Glutamatergic neuron (in vitro differentiated cells): ENCODE results near the gene GABRG3. TPM values are rescaled to one million over a fixed set of nuclear protein-coding genes. Genes with fewer than 3 reads are reported as not detected.

Experiments
- DNase-seq: peaks from one replicate; pipeline ENCODE4 v3.0.0; 2022
- H3K27ac Mint-ChIP-seq: one replicate; pipeline ENCODE4 v1.8.0; 2020; ENCODE audit warnings: mild to moderate bottlenecking, mixed read lengths, inconsistent platforms; ENCODE audit not compliant: unreplicated experiment
- H3K27me3 Mint-ChIP-seq: one replicate; pipeline ENCODE4 v1.8.0; 2020; ENCODE audit warnings: mild to moderate bottlenecking, moderate library complexity, mixed read lengths, inconsistent platforms; ENCODE audit not compliant: unreplicated experiment
- H3K36me3 Mint-ChIP-seq: one replicate; pipeline ENCODE4 v1.8.0; 2020; ENCODE audit warnings: mild to moderate bottlenecking, mixed read lengths, inconsistent platforms; ENCODE audit not compliant: unreplicated experiment
- H3K4me1 Mint-ChIP-seq: one replicate; pipeline ENCODE4 v1.8.0; 2020; ENCODE audit warnings: mild to moderate bottlenecking, low read depth, mixed read lengths, inconsistent platforms; ENCODE audit not compliant: unreplicated experiment
- H3K4me3 Mint-ChIP-seq: one replicate; pipeline ENCODE4 v1.8.0; 2020; ENCODE audit warnings: mild to moderate bottlenecking, mixed read lengths, inconsistent platforms; ENCODE audit not compliant: unreplicated experiment
- H3K9me3 Mint-ChIP-seq: one replicate; pipeline ENCODE4 v1.8.0; 2020; ENCODE audit warnings: mild to moderate bottlenecking, moderate library complexity, mixed read lengths, inconsistent platforms; ENCODE audit not compliant: unreplicated experiment
- CTCF ChIP-seq: fragments of 200-600 bp; sonication (generic); IDR thresholded peaks from one replicate; pipeline ENCODE4 v1.5.0; 2021; ENCODE audit not compliant: partially characterized antibody, unreplicated experiment
- total RNA-seq: library from RNA; stranded (reverse); fragmentation: NEBNext Ultra II Directional; extraction: Animal tissue kit (Norgen Biotek cat#: 25700); gene quantifications from one replicate; pipeline ENCODE4 v1.2.1, GENCODE V29; 2021; ENCODE audit not compliant: unreplicated experiment

GABRG3 gene
- total RNA-seq, 1 donor from 2014 or later, result 1.3 TPM

DNA sequence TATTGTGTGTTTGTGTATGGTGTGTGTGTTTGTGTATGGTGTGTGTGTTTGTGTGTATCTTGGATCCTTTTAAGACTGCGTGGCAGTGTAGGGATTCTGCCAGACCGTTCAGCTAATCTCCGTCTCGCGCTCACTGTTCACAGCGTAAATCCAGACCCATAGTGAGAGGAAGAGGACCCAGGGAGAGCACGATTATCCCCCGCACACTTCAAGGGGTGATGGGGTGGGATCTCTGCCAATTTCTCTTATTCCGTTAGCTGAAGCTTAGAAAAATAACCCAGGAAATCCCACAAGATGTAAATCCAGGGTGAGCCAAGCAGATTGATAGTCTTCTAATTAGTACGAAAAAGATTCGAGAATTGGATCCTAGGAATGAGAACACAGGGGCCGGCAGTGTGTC lies 381.2 kb downstream of the GABRG3 start:
- no peak for TF ChIP-seq CTCF
- H3K27me3 Mint-ChIP-seq, result no peaks in the 10 kb centered on the region
- no peaks in the 10 kb centered on the region for H3K9me3 Mint-ChIP-seq
- DNase-seq, result no peak
- H3K27ac Mint-ChIP-seq, result no peak overlapping the region
- no peak overlapping the region for H3K4me3 Mint-ChIP-seq
- no peaks in the 10 kb centered on the region for H3K36me3 Mint-ChIP-seq
- H3K4me1 Mint-ChIP-seq, result peaks cover 14% of the 10 kb centered on the region

DNA sequence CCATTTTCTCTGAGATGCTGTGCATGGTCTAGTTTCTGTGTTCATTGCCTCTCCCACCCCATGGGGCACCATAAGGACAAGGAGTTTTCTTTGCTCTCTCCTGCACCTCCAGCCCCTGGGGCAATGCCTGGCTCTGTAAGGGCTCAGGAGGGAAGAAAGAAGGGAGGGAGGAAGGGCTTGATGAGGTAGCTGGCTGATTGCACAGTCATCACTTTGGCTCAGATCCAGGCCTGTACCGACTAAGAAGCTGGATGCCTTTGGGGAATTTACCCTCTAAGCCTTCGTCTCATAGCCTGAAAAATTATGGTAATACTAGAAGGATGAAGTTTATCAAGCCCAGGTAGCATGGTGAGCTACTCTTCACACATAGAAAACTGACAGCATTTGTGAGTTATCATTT lies 382.9 kb downstream of the GABRG3 start:
- Mint-ChIP-seq H3K4me1 (peaks cover 11% of the 10 kb centered on the region), H3K9me3 (no peaks in the 10 kb centered on the region), H3K4me3 (no peak overlapping the region), H3K27me3 (no peaks in the 10 kb centered on the region), H3K36me3 (no peaks in the 10 kb centered on the region), H3K27ac (no peak overlapping the region)
- peak; percentile 22 for DNase-seq
- no peak for TF ChIP-seq CTCF

DNA sequence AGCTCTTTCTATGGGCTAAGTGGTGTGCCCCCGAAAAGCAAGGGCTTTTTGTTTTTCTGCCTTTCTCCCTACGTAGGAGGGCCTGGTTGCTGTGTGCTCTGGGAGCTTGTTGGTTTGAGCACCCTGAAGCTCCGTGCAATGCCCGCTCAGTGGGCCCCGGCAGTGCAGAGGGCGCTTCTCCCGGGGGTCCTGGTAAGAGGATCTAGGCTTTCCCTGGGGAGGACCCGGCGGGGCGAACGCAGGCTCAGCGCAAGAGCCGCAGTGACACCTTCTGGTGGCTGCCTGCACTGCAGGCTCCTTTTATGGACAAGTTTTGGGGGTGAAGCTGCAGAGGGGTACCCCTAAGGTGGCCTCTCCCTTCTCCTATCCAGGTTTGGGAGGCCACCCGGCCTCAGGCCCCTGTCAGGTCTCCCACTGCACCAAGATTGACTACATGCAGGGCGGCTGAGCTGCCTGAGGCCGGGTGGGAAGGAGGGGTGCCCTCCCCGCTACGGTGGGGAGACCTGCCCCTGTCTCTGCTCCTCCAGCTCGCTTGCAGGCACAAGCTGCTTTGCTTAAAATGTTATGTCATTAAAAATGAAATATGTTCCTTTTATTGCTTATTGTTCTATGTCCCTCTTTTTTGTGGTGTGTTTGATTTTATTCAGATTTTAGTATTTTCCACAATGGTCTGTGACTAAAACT lies 387.9 kb downstream of the GABRG3 start:
- no peaks in the 10 kb centered on the region for H3K9me3 Mint-ChIP-seq
- TF ChIP-seq CTCF, result peak; percentile 93
- no peaks in the 10 kb centered on the region for H3K36me3 Mint-ChIP-seq
- H3K27ac Mint-ChIP-seq, result no peak overlapping the region
- no peak overlapping the region for H3K4me3 Mint-ChIP-seq
- H3K27me3 Mint-ChIP-seq, result no peaks in the 10 kb centered on the region
- peak; percentile 66 for DNase-seq
- H3K4me1 Mint-ChIP-seq, result peaks cover 17% of the 10 kb centered on the region

DNA sequence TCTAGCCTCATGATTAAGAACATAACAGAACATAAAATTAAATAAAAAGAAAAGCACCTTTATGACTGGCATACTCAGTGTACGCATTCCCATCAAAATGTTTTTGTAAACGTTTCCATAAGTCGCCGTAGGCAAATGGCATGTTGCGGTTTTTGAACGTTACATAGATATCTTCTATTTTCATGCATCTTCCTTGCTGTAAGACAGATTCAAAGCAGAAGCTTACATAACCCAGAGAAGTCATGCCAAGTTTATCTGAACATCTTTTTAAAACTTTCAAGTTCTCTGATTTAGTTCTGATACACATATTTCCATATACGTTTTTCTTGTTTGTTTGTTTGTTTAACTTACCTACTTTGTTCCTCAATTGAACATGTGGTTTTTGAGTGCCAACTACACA lies 388.6 kb downstream of the GABRG3 start:
- H3K27me3 Mint-ChIP-seq, result no peaks in the 10 kb centered on the region
- H3K36me3 Mint-ChIP-seq, result no peaks in the 10 kb centered on the region
- no peak overlapping the region for H3K4me3 Mint-ChIP-seq
- no peaks in the 10 kb centered on the region for H3K9me3 Mint-ChIP-seq
- H3K27ac Mint-ChIP-seq, result no peak overlapping the region
- H3K4me1 Mint-ChIP-seq, result peaks cover 12% of the 10 kb centered on the region
- TF ChIP-seq CTCF, result no peak
- DNase-seq, result no peak

DNA sequence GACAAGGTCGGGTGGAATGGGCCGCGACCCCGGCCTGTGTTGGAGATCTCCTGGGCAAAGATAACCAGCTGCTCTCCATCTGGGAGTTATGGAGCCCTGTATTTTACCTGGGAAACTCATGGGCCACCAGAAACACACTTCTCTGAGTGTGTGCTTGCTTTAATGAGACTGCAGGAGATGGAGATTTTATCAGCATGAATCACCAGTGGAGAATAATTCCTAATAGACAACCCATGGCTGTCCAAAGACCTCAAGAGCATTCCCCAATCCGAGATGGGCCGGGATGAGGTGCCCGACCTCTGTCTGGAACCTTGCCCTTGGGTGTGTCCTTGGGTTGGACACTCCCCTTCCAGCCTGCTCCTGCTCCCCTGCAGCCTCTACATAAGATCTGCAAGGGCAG lies 389.3 kb downstream of the GABRG3 start:
- Mint-ChIP-seq H3K36me3 (no peaks in the 10 kb centered on the region), H3K27me3 (no peaks in the 10 kb centered on the region), H3K27ac (no peak overlapping the region), H3K4me1 (peaks cover 12% of the 10 kb centered on the region), H3K9me3 (no peaks in the 10 kb centered on the region), H3K4me3 (no peak overlapping the region)
- no peak for DNase-seq
- no peak for TF ChIP-seq CTCF
